ENCODE data around the gene ASXL1. TPM values are rescaled to one million over a fixed set of nuclear protein-coding genes. Genes with fewer than 3 reads are reported as not detected.
A peak's percentile ranks its signal among the peaks of the same experiment; 100 is the strongest.

ASXL1 gene
- total RNA-seq, 1 experiment from 2014 or later: 52.2 TPM

DNA sequence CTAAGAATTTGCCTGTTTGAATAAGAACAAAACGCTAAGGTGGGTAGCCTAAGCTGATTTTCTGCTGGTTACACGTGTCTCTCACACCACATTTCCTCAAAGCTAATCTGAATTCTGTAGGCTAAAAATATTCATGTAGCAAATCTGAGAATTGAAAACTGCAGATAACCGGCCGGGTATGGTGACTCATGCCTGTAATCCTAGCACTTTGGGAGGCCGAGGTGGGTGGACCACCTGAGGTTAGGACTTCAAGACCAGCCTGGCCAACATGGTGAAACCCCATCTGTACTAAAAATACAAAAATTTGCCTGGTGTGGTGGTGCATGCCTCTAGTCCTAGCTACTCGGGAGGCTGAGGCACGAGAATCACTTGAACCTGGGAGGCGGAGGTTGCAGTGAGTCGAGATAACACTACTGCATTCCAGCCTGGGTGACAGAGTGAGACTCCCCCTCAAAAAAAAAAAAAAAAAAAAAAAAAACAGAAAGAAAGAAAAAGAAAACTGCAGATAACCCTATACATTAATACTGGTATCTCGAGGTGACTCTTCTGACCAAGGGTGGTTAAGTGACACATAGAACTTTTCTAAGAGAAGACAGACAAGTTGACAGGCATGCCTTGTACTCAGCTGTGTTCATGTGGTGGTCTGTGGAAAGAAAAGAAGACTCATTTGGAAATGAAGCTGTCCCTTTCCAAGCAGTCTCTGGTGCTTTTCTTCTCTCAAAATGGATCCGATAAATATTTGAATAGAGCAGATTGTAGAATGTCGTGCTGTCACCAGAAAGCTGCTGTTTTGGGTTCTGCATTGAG lies 24.7 kb upstream of the ASXL1 start:
- intact Hi-C loops (cut with micrococcal nuclease): loop anchor here (10.0 kb wide), 1 partner anchor 321 kb away; no protein-coding TSS in a partner anchor
- no peak overlapping the region for H3K9ac ChIP-seq (ENCODE audit: low read length)
- ChIA-PET CTCF (no interaction called here), RAD21 (ENCODE audit: low non-redundant PET in 1 of 2, low total read pairs in 2 of 2, uncharacterized antibody in 2 of 2, unreplicated experiment in 2 of 2) (no interaction called here), POLR2A (interaction anchor here (0.5 kb wide), 1 partner anchor 732 kb away, joined by 3 read pairs; no protein-coding TSS in a partner anchor)
- H3K36me3 ChIP-seq (ENCODE audit: control insufficient read depth in 1 of 2, insufficient read depth in 2 of 2, low read length in 2 of 2): peaks cover 3 to 6% of the 10 kb centered on the region in 2 experiments; a peak in 3 of 4 replicates
- no peaks in the 10 kb centered on the region for H3K9me3 ChIP-seq (ENCODE audit: control insufficient read depth in 1 of 2, insufficient read depth in 1 of 2, low read depth in 1 of 2, low read length in 2 of 2)
- no peaks in the 10 kb centered on the region for H3K27me3 ChIP-seq (ENCODE audit: insufficient read depth, low read length)
- TF ChIP-seq SRF (IDR thresholded peaks at IDR 0.05; ENCODE audit: low read depth) (no peak), CBX3 (IDR thresholded peaks at IDR 0.05; ENCODE audit: low read depth) (no peak), POLR2A (IDR thresholded peaks at IDR 0.05; ENCODE audit: borderline replicate concordance, extremely low read depth, insufficient read depth, insufficient read length) (no peak), TCF7L2 (IDR thresholded peaks at IDR 0.05; ENCODE audit: borderline replicate concordance, extremely low read depth, insufficient read depth, insufficient read length) (no peak), SP1 (IDR thresholded peaks at IDR 0.05; ENCODE audit: low read depth) (no peak), ZNF274 (IDR thresholded peaks at IDR 0.05; ENCODE audit: low read depth, low read length) (no peak), EZH2 (IDR thresholded peaks at IDR 0.05) (no peak), EZH2phosphoT487 (IDR thresholded peaks at IDR 0.05; ENCODE audit: borderline replicate concordance) (no peak), EGR1 (IDR thresholded peaks at IDR 0.05; ENCODE audit: low read depth) (no peak), SIN3A (IDR thresholded peaks at IDR 0.05; ENCODE audit: low read depth) (no peak), ELF1 (IDR thresholded peaks at IDR 0.05; ENCODE audit: borderline replicate concordance, low read depth) (no peak), FOSL1 (IDR thresholded peaks at IDR 0.05; ENCODE audit: low read depth) (no peak), ZFX (IDR thresholded peaks at IDR 0.05) (no peak), YY1 (IDR thresholded peaks at IDR 0.05; ENCODE audit: extremely low read depth, insufficient replicate concordance, low read depth, low read length) (no peak), POLR2AphosphoS5 (IDR thresholded peaks at IDR 0.05; ENCODE audit: low read depth, low read length) (no peak), JUND (IDR thresholded peaks at IDR 0.05) (no peak)
- TF ChIP-seq, protein P1, sequence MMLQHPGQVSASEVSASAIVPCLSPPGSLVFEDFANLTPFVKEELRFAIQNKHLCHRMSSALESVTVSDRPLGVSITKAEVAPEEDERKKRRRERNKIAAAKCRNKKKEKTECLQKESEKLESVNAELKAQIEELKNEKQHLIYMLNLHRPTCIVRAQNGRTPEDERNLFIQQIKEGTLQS (IDR thresholded peaks at IDR 0.05): no peak
- TF ChIP-seq, protein P2, sequence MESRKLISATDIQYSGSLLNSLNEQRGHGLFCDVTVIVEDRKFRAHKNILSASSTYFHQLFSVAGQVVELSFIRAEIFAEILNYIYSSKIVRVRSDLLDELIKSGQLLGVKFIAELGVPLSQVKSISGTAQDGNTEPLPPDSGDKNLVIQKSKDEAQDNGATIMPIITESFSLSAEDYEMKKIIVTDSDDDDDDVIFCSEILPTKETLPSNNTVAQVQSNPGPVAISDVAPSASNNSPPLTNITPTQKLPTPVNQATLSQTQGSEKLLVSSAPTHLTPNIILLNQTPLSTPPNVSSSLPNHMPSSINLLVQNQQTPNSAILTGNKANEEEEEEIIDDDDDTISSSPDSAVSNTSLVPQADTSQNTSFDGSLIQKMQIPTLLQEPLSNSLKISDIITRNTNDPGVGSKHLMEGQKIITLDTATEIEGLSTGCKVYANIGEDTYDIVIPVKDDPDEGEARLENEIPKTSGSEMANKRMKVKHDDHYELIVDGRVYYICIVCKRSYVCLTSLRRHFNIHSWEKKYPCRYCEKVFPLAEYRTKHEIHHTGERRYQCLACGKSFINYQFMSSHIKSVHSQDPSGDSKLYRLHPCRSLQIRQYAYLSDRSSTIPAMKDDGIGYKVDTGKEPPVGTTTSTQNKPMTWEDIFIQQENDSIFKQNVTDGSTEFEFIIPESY (IDR thresholded peaks at IDR 0.05; ENCODE audit: extremely low read depth, insufficient replicate concordance, low read length): no peak
- TF ChIP-seq, protein P3, sequence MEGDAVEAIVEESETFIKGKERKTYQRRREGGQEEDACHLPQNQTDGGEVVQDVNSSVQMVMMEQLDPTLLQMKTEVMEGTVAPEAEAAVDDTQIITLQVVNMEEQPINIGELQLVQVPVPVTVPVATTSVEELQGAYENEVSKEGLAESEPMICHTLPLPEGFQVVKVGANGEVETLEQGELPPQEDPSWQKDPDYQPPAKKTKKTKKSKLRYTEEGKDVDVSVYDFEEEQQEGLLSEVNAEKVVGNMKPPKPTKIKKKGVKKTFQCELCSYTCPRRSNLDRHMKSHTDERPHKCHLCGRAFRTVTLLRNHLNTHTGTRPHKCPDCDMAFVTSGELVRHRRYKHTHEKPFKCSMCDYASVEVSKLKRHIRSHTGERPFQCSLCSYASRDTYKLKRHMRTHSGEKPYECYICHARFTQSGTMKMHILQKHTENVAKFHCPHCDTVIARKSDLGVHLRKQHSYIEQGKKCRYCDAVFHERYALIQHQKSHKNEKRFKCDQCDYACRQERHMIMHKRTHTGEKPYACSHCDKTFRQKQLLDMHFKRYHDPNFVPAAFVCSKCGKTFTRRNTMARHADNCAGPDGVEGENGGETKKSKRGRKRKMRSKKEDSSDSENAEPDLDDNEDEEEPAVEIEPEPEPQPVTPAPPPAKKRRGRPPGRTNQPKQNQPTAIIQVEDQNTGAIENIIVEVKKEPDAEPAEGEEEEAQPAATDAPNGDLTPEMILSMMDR (IDR thresholded peaks at IDR 0.05 in 2 of 3, conservative IDR thresholded peaks at IDR 0.05 in 1 of 3; ENCODE audit: borderline replicate concordance in 1 of 3, insufficient read depth in 1 of 3, low read depth in 2 of 3, low read length in 2 of 3): no peak
- no peak for ATAC-seq
- H3K4me1 ChIP-seq (ENCODE audit: control insufficient read depth in 1 of 2, insufficient read depth in 2 of 2, low read length in 2 of 2): peaks cover 8 to 15% of the 10 kb centered on the region in 2 experiments
- no peak overlapping the region; the same call in 1 of the 2 replicates for H3K27ac ChIP-seq (ENCODE audit: low read depth, low read length)
- no peak for DNase-seq (ENCODE audit: low read depth, low spot score)
- peak overlapping the region; percentile 35 for H3K4me2 ChIP-seq (ENCODE audit: low read length)
- BruUV-seq (replicated peaks): no TSS peak
- no peak overlapping the region for H2AFZ ChIP-seq (ENCODE audit: low read depth, low read length, poor library complexity, severe bottlenecking)
- H3K4me3 ChIP-seq (replicated peaks in 1 of 2; ENCODE audit: low read depth in 1 of 2, low read length in 2 of 2): no peak overlapping the region
- no peaks in the 10 kb centered on the region for H4K20me1 ChIP-seq (ENCODE audit: insufficient read depth)
- H3K79me2 ChIP-seq (ENCODE audit: insufficient read depth, low read length): no peaks in the 10 kb centered on the region
- H3K9me2 ChIP-seq (ENCODE audit: insufficient read depth): no peaks in the 10 kb centered on the region
